GM21528 (cell line): ENCODE results near the gene TNFRSF13B.

Experiments
- ATAC-seq: cut with Tn5 transposase; IDR thresholded peaks from one replicate; pipeline ENCODE4 v1.9.1; 2021; ENCODE audit warnings: mild to moderate bottlenecking, moderate library complexity; ENCODE audit not compliant: unreplicated experiment, low FRiP score

TNFRSF13B gene

DNA sequence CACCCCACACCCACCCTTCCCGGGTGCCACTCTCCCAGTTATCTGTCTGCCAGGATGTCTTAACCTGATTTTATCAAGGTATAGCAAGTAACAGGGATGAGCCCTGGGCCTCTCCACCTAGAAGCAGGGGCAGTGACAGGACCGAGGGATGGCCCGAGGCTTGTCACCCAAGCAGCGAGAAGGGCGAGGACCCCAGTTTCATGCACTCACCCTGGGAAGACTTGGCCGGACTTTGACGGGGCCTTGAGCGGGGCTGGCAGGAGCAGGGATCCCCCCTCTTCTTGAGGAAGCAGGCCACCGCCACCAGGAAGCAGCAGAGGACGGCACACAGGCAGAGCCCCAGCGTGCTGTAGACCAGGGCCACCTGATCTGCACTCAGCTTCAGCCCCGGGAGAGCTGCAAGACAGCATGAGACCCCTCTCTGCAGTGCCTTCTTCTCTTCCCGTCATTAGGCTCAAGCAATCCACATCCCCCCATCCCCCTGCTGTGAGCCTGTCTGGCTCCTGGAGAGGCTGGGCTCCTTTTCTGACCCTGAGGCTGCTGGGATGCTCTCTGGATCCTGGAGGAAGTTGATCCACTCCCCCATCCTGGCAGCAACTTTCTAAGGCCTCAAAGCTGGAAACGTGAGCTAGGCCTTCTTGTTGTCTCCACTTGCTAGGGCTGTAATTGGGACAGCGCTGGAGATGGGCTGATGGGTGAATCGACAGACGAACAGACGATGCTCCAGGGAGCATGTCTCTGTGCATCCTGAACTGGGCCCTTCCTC lies 31.6 kb downstream of the TNFRSF13B start:
- ATAC-seq: no peak

- ATAC-seq: no peak
These were observed 32.3 kb downstream of the TNFRSF13B start for GRCh38 chr17:16939606-16940115.

DNA sequence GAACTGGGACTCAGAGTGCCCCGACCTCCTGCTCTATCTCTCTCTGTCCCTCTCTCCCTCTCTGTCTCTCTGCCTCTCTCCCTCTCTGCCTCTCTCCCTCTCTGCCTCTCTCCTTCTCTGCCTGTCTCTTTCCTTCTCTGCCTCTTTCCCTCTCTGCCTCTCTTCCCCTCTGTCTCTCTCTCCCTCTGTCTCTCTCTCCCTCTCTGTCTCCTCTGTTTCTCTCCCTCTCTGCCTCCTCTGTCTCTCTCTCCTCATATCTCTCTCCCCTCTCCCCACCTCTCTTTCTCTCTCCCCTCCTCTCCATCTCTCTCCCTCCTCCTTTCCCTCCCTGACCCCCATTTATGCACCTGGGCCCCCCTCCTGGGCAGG lies 32.7 kb downstream of the TNFRSF13B start:
- no peak for ATAC-seq

GRCh38 chr17:16938496-16939207 lies 33.3 kb downstream of the TNFRSF13B start:
- no peak for ATAC-seq

GRCh38 chr17:16938031-16938430 lies 33.9 kb downstream of the TNFRSF13B start:
- no peak for ATAC-seq

GRCh38 chr17:16937431-16937830 lies 34.5 kb downstream of the TNFRSF13B start:
- ATAC-seq: no peak

DNA sequence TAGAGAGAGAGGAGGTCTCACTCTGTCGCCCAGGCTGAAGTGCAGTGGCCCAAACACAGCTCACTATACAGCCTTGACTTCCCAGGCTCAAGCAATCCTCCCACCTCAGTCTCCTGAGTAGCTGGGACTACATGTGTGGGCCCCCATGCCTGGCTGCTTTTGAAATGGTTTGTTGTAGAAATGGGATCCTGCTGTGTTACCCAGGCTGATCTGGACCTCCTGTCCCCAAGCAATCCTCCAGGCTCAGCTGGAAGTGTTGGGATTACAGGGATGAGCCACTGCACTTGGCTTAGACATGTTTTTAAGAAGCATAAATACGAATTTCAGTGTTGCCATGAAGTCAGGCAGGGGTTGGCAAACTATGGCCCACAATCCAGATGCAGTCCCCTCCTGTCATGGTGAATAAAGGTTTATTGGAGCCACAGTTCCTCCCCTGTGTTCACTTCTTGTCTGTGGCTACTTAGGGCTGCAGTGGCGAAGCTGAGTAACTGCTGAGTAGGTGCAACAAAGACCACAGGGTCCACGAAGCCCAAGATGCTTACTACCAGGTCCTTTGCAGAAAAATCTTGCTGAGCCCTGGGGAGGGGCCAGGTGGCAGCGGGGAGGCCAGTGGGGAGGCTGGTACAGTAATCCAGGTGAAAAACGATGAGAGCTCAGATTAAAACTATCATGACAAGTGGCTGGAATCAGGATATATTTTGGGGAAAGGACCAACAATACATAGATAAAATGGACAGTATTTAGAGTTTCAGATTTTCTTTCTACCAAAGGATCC lies 35.2 kb downstream of the TNFRSF13B start:
- ATAC-seq: no peak

- ATAC-seq: no peak
These were observed 36.1 kb downstream of the TNFRSF13B start for GRCh38 chr17:16935786-16936185.

DNA sequence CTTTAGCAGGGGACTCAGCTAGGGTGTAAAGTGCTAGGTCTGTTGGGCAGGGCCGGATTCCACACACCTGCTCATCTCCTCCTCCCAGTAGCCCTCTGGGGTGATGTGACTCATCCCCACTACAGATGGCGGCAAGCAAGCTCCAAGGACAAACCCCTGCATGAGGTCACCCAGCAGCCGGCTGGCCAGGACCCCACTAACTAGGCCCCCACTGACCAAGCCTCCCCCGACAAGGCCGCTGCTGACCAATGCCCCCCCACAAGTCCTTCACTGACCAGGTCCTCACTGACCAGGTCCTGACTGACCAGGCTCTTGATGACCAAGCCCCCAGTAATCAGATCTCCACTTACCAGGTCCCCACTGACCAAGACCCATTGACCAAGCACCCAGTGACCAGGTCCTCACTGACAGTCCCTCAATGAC lies 36.7 kb downstream of the TNFRSF13B start:
- no peak for ATAC-seq

GRCh38 chr17:16934836-16935235 lies 37.1 kb downstream of the TNFRSF13B start:
- no peak for ATAC-seq

- no peak for ATAC-seq
These were observed 37.7 kb downstream of the TNFRSF13B start for GRCh38 chr17:16934133-16934795.

GRCh38 chr17:16933317-16934132 lies 38.4 kb downstream of the TNFRSF13B start:
- no peak for ATAC-seq

GRCh38 chr17:16932611-16933010 lies 39.3 kb downstream of the TNFRSF13B start:
- ATAC-seq: no peak

DNA sequence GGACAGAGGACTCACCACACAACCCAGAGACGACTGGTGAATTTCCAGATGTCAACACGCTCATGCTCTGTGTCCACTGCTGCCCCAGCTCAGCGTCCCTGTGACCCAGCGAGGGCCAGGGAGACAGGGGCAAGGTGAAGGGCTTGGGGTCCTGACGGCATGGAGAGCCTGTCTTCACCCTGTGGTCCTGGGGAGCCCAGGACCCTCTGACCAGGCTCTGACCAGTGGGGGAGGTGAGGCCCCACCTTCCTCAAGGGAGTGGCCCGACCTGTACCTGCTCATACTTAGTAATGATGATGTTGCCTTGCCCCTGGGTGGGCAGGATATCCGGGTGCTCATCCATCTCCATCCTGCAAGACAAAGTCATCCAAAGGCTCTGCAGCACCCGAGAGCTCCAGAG lies 39.8 kb downstream of the TNFRSF13B start:
- ATAC-seq: no peak

- ATAC-seq: no peak
These were observed 40.4 kb downstream of the TNFRSF13B start for GRCh38 chr17:16931318-16932060.

- ATAC-seq: no peak
These were observed 41.2 kb downstream of the TNFRSF13B start for GRCh38 chr17:16930571-16931317.

DNA sequence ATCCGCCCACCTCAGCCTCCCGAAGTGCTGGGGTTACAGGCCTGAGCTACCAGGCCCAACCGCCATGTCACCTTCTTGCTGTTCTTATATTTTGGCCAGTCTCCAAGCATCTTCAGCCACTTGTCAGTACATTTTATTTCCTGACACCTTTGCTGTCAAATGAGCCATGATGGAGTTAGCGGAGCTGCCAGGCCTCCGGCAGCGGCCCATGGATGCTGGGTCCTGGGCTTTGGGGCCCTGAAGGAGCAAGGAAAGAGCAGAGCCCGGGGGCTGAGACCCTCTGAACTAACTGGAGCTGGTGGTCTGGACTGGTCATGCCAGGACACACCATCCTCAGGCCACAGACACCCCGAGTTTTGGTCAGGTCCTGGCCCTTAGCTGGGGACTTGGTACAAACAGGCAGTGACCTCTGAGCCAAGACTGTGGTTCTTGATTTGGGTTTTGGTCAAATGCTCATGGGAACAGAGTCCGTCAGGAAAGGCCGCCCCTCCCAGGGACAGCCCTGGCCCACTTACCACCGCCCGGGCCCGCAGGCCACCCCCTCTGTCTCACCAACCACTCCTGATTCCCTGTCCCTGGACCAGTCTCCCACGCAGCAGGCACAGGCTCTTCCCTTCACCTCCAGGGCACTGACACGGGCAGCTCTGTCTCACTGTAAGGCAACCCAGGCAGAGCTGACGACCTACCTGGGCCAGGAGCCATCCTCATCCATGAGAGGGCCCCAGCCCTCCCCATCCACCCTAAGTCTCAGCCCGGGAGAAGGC lies 42.0 kb downstream of the TNFRSF13B start:
- no peak for ATAC-seq
